HG03175 (cell line): ENCODE results near the gene MBD3.
"Not testable (repeated sequence)": the region's sequence is repeated elsewhere in the genome, so short reads cannot be mapped to it uniquely, and the experiment has no call there.

ENCODE experiments used
- ATAC-seq: cut with Tn5 transposase; IDR thresholded peaks from one replicate; pipeline ENCODE4 v1.9.1; 2021; ENCODE audit warnings: mild to moderate bottlenecking, moderate library complexity; ENCODE audit not compliant: unreplicated experiment

Gene MBD3

DNA sequence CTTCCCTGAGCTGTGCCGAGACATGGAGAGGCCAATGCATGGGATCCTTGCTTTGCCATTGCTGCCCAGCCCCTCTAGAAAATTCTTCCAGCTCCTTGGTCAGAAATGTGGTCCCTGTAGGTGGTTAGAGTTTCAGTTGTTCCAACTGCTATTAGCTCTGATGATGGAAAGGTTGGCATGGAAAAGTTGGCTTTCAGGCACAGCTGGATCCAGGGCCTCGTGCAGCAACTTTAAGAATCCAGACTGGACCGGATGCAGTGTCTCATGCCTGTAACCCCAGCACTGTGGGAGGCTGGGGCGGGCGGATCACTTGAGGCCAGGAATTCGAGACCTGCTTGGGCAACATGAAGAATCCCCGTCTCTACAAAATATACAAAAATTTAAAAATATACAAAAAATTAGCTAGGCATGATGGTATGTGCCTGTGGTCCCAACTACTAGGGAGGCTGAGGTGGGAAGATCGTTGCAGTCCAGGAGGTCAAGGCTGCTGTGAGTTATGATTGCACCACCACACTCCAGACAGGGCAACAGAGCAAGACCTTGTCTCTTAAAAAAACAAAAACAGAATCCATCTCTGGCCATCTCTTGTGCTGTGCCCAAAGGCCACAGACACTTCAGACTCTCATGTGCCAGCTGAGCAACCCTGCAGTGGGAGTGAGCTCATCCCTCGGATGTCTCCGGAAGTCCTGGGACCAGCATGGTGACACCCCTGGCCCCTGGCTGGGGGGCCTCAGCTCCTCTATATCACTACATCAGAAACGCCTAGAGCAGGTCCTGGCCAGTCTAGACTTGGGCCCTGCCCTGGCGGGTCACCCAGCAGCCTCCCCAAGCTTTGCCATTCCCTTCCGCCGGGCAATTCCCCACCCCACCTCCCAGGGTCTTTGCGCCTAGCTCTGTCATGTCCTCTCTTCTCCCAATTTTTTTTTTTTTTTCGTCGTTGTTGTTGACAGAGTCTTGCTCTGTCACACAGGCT is 41.3 kb downstream of the MBD3 start:
- ATAC-seq = no peak

- no peak for ATAC-seq
These were observed 43.2 kb downstream of the MBD3 start for GRCh38 chr19:1549332-1549945.

DNA sequence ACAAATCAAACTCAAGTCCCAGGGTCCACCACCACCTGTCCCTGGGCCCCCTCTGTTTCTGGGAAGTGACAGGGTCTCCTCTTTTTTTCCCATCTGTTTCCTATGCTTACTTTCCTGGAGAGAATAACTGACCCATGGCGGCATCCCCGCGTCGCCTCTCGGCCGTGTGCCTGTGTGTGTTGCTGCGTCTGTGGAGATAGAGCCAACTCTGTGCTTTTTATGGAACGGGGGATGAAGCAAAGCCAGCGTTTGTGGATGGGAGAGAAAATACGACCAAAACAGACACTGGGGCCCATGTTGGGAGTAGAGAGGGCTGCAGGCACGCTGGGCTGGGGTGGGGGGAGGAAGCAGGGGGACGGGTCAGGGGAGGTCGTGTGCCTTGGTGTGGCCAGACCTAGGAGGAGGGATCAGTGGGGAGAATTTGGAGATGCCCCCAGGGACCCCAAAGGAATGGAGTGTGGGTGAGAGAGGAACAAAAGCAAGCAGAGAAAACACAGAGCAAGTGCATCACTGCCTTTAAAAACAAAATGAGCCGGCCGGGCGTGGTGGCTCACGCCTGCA is 52.2 kb downstream of the MBD3 start:
- ATAC-seq = no peak

DNA sequence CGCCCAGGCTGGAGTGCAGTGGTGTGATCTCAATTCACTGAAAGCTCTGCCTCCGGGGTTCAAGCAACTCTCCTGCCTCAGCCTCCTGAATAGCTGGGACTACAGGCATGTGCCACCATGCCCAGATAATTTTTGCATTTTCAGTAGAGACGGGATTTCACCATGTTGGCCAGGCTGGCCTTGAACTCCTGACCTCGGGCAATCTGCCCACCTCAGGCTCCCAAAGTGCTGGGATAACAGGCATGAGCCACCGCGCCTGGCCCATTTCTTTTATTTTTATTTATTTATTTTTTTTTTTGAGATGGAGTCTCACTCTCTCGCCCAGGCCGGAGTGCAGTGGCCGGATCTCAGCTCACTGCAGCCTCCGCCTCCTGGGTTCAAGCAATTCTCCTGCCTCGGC is 52.9 kb downstream of the MBD3 start:
- ATAC-seq = not testable (repeated sequence)

- no peak for ATAC-seq
These were observed 53.7 kb downstream of the MBD3 start for GRCh38 chr19:1538978-1539377.

- not testable (repeated sequence) for ATAC-seq
These were observed 57.0 kb downstream of the MBD3 start for GRCh38 chr19:1535699-1536098.

- ATAC-seq = no peak
These were observed 57.7 kb downstream of the MBD3 start for GRCh38 chr19:1534972-1535371.

- ATAC-seq = no peak
These were observed 59.0 kb downstream of the MBD3 start for GRCh38 chr19:1533510-1534150.

GRCh38 chr19:1532003-1532402 is 60.7 kb downstream of the MBD3 start:
- no peak for ATAC-seq

DNA sequence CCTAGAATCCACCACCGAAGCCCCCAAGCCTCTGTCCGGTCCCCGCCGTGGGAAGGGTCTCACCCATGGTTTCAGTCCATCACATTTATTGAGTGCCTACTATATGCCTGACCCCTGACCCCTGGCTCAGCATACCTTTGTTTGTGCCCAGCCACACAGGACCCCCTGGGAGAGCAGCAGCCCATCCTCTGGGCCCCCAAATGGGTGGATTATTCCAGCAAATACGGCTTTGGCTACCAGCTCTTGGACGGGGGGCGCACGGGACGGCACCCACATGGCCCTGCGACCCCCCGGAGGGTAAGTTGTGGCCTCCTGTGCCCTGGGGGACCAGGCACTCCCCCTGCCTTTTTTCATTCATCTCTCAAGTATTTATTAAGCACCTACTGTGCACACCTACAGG is 61.1 kb downstream of the MBD3 start:
- no peak for ATAC-seq

- ATAC-seq = not testable (repeated sequence)
These were observed 61.8 kb downstream of the MBD3 start for GRCh38 chr19:1530856-1531255.

GRCh38 chr19:1529430-1529816 is 63.2 kb downstream of the MBD3 start:
- no peak for ATAC-seq

GRCh38 chr19:1528596-1529429 is 63.9 kb downstream of the MBD3 start:
- ATAC-seq = no peak

DNA sequence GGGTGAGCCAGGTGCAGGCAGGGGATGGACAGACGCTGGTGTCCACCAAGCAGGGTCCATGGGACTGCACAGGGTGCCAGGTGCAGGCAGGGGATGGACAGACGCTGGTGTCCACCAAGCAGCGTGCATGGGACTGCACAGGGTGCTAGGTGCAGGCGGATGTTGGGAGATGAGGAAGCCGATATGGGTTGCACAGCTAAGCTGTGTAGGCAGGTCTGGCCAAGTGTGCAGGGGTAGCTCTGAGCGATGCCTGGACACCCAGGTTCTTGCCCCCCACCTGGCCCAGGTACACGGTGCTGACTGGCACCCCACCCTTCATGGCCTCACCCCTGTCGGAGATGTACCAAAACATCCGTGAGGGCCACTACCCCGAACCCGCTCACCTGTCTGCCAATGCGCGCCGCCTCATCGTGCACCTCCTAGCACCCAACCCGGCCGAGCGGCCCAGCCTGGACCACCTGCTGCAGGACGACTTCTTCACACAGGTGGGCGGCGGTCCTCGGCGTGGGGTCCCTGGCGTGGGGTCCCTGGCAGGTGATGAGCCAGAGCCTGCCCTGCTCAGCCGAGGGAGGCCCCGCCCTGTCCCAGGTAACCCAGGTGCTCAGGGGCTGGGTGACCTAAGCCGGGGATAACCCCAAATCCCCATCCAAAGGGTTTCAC is 64.9 kb downstream of the MBD3 start:
- no peak for ATAC-seq

- no peak for ATAC-seq
These were observed 65.6 kb downstream of the MBD3 start for GRCh38 chr19:1526979-1527649.

DNA sequence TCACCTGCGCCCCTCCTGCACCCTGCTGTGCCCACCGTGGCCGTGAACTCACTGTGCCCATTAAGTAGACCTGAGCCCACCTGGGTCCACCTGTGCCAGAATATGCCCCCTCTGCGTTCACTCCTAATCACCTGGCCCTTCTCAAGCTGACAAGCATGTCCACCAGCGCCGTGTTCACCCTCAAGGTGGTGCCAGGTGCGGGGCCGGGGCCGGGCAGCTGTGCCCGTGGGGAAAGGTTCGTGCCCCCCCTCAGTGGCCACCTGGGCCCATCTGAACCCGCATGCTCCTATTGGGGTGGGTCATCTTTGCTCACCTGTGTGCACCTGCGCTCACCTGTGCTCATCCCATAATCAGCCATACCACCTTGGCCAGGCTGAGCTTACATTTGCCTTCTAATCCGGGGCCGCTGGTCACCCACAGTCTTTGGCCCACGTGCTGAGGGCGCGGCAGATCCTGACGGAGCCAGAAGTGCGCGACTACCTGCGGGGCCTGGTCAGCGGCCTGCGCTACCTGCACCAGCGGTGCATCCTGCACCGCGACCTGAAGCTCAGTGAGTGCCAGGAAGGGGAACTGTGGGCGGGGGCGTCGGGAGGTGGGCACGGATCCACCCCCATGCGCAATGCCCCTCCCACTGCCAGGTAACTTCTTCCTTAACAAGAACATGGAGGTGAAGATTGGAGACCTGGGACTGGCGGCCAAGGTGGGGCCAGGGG is 66.4 kb downstream of the MBD3 start:
- no peak for ATAC-seq

DNA sequence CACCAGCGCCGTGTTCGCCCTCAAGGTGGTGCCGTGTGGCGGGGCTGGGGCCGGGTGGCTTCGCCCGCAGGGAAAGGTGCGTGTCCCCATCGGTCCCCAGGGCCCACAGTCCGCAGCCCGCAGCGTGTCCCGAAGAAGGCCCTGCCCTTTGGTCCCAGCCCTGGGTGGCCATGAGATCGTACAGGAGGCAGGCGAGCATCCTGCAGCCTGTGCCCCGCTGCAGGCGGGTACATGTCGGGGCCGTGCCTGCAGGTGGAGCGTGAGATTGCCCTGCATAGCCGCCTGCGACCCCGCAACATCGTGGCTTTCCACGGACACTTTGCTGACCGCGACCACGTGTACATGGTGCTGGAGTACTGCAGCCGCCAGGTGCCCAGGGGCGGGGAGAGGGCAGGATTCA is 67.3 kb downstream of the MBD3 start:
- no peak for ATAC-seq

GRCh38 chr19:1524972-1525325 is 67.7 kb downstream of the MBD3 start:
- no peak for ATAC-seq
